ENCODE measurements around the gene TSPY4.
"Not testable (repeated sequence)": the region's sequence is repeated elsewhere in the genome, so short reads cannot be mapped to it uniquely, and the experiment has no call there.

Gene TSPY4, protein sequence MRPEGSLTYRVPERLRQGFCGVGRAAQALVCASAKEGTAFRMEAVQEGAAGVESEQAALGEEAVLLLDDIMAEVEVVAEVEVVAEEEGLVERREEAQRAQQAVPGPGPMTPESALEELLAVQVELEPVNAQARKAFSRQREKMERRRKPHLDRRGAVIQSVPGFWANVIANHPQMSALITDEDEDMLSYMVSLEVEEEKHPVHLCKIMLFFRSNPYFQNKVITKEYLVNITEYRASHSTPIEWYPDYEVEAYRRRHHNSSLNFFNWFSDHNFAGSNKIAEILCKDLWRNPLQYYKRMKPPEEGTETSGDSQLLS

DNA sequence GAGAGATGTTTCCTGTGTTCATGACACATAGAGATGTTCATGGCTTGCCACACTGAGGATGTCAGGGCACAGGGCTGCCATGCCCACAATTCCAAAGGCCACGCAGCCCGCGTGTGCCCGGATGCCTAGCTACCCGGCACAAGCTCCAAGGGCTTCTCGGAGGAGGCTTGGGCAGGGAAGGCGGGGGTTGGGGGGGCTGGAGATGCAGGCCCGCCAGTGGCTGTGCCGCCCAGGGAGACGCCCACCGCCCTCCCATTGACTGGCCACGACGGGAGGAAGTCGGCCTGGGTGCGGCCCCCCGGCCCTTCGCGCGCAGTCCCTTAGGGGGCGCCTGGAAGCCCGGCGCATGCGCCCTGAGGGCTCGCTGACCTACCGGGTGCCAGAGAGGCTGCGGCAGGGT is at the start of gene TSPY4:
TSS of gene TSPY4 (plus strand) at position 301 of the 400 bp plus-strand sequence. CDS start at position 347, 46 bp downstream.
- DNase-seq, result not testable (repeated sequence)

GRCh38 chrY:9320996-9321395 is 16.3 kb upstream of the TSPY4 start:
- DNase-seq, result no peak

DNA sequence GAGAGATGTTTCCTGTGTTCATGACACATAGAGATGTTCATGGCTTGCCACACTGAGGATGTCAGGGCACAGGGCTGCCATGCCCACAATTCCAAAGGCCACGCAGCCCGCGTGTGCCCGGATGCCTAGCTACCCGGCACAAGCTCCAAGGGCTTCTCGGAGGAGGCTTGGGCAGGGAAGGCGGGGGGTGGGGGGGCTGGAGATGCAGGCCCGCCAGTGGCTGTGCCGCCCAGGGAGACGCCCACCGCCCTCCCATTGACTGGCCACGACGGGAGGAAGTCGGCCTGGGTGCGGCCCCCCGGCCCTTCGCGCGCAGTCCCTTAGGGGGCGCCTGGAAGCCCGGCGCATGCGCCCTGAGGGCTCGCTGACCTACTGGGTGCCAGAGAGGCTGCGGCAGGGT is 20.2 kb downstream of the TSPY4 start, which contains the start of gene TSPY8:
TSS of gene TSPY8 (plus strand) at position 301 of the 400 bp plus-strand sequence. CDS start at position 347, 46 bp downstream.
- not testable (repeated sequence) for DNase-seq

All from activated CD4-positive, alpha-beta T cell treated with anti-CD3 and anti-CD28 coated beads, Interleukin-2, amount 50 U/mL, for 4 hours (primary cell).